CD4-positive, alpha-beta T cell treated with Interleukin-21 for 1 hour (primary cell): ENCODE measurements around the gene CCDC149.

Experiments used
- DNase-seq: peaks from one replicate; pipeline ENCODE4 v3.0.0-alpha.2; 2020

CCDC149 gene

GRCh38 chr4:24837781-24838180 is 75.1 kb downstream of the CCDC149 start:
- no peak for DNase-seq

GRCh38 chr4:24837336-24837735 is 75.5 kb downstream of the CCDC149 start:
- DNase-seq = no peak

GRCh38 chr4:24836661-24837242 is 76.1 kb downstream of the CCDC149 start:
- no peak for DNase-seq

GRCh38 chr4:24835696-24836095 is 77.1 kb downstream of the CCDC149 start:
- no peak for DNase-seq

- no peak for DNase-seq
These were observed 81.2 kb downstream of the CCDC149 start for GRCh38 chr4:24831637-24832036.

GRCh38 chr4:24824720-24825119 is 88.1 kb downstream of the CCDC149 start:
- no peak for DNase-seq

- DNase-seq = no peak
These were observed 92.3 kb downstream of the CCDC149 start for GRCh38 chr4:24820541-24820940.

GRCh38 chr4:24816797-24817196 is 96.0 kb downstream of the CCDC149 start:
- no peak for DNase-seq

- DNase-seq = no peak
These were observed 99.1 kb downstream of the CCDC149 start for GRCh38 chr4:24813732-24814131.

GRCh38 chr4:24810871-24811631 is 101.8 kb downstream of the CCDC149 start:
- DNase-seq = no peak

GRCh38 chr4:24809815-24810405 is 102.9 kb downstream of the CCDC149 start:
- no peak for DNase-seq

GRCh38 chr4:24809376-24809775 is 103.5 kb downstream of the CCDC149 start:
- DNase-seq = no peak

- no peak for DNase-seq
These were observed 103.9 kb downstream of the CCDC149 start for GRCh38 chr4:24808955-24809354.

- DNase-seq = no peak
These were observed 104.6 kb downstream of the CCDC149 start for GRCh38 chr4:24808261-24808660.

- DNase-seq = no peak
These were observed 105.2 kb downstream of the CCDC149 start for GRCh38 chr4:24807611-24808010.

GRCh38 chr4:24806206-24806990 is 106.4 kb downstream of the CCDC149 start:
- DNase-seq = no peak

GRCh38 chr4:24805566-24805965 is 107.3 kb downstream of the CCDC149 start:
- no peak for DNase-seq

GRCh38 chr4:24805067-24805466 is 107.8 kb downstream of the CCDC149 start:
- no peak for DNase-seq

- DNase-seq = no peak
These were observed 110.2 kb downstream of the CCDC149 start for GRCh38 chr4:24802648-24803047.

- no peak for DNase-seq
These were observed 111.5 kb downstream of the CCDC149 start for GRCh38 chr4:24801136-24801855.

GRCh38 chr4:24800325-24800895 is 112.4 kb downstream of the CCDC149 start:
- DNase-seq = no peak

GRCh38 chr4:24799544-24800324 is 113.1 kb downstream of the CCDC149 start:
- no peak for DNase-seq
